NCI-H460 (cell line): Measurements from ENCODE around the gene CLN3. TPM values are rescaled to one million over a fixed set of nuclear protein-coding genes. Genes with fewer than 3 reads are reported as not detected.

Experiments used
- total RNA-seq: library from RNA; depleted of rRNA; stranded (reverse); fragments of >200 nt; shearing (Covaris generic); gene quantifications from 2 replicates; pipeline ENCODE4 v1.2.3, GENCODE V29; 2014; rRNA removed

Gene CLN3
- total RNA-seq, 1 experiment from 2014 or later, result 26.1 TPM

Other genes starting within 250 kb of the CLN3 start
- gene SBK1, start 199.5 kb downstream of the CLN3 start, total RNA-seq, result 0.05 and 0.09 TPM in 2 replicates
- gene NPIPB6, start 128.6 kb downstream of the CLN3 start, total RNA-seq, result 0.10 and 0.58 TPM in 2 replicates
- 31.7 and 52.1 TPM in 2 replicates for gene EIF3CL, start 88.2 kb downstream of the CLN3 start, total RNA-seq
- not detected in 2 replicates for gene NPIPB7, start 19.7 kb downstream of the CLN3 start, total RNA-seq
- gene APOBR, start 2.6 kb upstream of the CLN3 start, total RNA-seq, result 0.05 TPM in 1 of 2 replicates, not detected in the other
- gene IL27, start 14.8 kb upstream of the CLN3 start, total RNA-seq, result not detected in 2 replicates
- 0.46 and 1.1 TPM in 2 replicates for gene NUPR1, start 46.9 kb upstream of the CLN3 start, total RNA-seq
- 21.6 and 23.8 TPM in 2 replicates for gene SGF29, start 61.8 kb upstream of the CLN3 start, total RNA-seq
- gene SULT1A2, start 105.0 kb upstream of the CLN3 start, total RNA-seq, result 0.29 and 0.67 TPM in 2 replicates
- 14.2 and 18.4 TPM in 2 replicates for gene SULT1A1, start 118.0 kb upstream of the CLN3 start, total RNA-seq
- not detected in 2 replicates for gene NPIPB8, start 146.0 kb upstream of the CLN3 start, total RNA-seq
- gene EIF3C, start 219.4 kb upstream of the CLN3 start, total RNA-seq, result 159 and 242 TPM in 2 replicates